Right lobe of liver (tissue), 4 donors: ENCODE data around the gene ARHGDIB.

Source experiments
- CTCF ChIP-seq, 4 donors: fragments of 200-600 bp in 3 of 4; fragments of 450-650 bp in 1 of 4; IDR thresholded peaks; one replicate each; pipeline versions ENCODE4 v1.5.1 to v1.8.0; 2016 to 2022; ENCODE audit warnings: antibody characterized with exemption in 4 of 4, mild to moderate bottlenecking in 2 of 4
- POLR2A ChIP-seq: fragments of 450-650 bp; IDR thresholded peaks from one replicate; pipeline ENCODE4 v1.6.1; 2017; ENCODE audit warnings: antibody characterized with exemption, mild to moderate bottlenecking
- donor health status: DM: no; HTN: no; CAD: no.
- donor health status: DM: no; HTN: no; CAD: no.
- donor health status: DM: no; HTN: yes; CAD: no.

GRCh38 chr12:14962797-14963196 lies 1.4 kb upstream of the ARHGDIB start:
- no peak for TF ChIP-seq CTCF (IDR thresholded peaks at IDR 0.05)
- no peak for TF ChIP-seq POLR2A
